Measurements from ENCODE around the gene PATE3.

DNA sequence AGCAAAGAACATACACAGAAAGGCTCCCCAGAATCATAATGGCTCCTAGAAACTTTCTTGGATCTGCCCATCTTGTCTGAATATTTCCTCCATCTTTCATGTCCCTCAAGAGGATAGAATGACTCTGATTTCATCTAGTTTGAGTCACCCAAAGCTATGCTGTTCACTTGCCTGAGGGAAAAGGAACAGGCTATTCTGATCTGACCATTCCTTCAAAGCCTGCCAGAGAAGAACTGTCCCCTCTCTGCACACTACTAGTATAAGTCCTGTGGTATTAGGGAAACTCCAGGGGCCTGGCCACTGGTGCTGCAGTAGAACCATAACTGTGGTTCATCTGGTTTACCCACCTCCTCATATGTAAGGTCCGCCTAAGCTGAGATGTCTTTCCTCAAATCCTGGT, 44.2 kb upstream of the PATE3 start:
- TF ChIP-seq, protein P1, sequence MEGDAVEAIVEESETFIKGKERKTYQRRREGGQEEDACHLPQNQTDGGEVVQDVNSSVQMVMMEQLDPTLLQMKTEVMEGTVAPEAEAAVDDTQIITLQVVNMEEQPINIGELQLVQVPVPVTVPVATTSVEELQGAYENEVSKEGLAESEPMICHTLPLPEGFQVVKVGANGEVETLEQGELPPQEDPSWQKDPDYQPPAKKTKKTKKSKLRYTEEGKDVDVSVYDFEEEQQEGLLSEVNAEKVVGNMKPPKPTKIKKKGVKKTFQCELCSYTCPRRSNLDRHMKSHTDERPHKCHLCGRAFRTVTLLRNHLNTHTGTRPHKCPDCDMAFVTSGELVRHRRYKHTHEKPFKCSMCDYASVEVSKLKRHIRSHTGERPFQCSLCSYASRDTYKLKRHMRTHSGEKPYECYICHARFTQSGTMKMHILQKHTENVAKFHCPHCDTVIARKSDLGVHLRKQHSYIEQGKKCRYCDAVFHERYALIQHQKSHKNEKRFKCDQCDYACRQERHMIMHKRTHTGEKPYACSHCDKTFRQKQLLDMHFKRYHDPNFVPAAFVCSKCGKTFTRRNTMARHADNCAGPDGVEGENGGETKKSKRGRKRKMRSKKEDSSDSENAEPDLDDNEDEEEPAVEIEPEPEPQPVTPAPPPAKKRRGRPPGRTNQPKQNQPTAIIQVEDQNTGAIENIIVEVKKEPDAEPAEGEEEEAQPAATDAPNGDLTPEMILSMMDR (IDR thresholded peaks at IDR 0.05; ENCODE audit: low read depth, low read length) = no peak
- TF ChIP-seq EZH2phosphoT487 (IDR thresholded peaks at IDR 0.05; ENCODE audit: low read depth) = no peak

Data from OCI-LY3 (cell line).